Panc1 (cell line): ENCODE measurements around the gene HAT1.

Experiments
- CTCF ChIP-seq: fragments of 450-650 bp; IDR thresholded peaks from 2 replicates; pipeline ENCODE4 v1.5.1; 2017; ENCODE audit warnings: mild to moderate bottlenecking
- REST ChIP-seq, 2 experiments: IDR thresholded peaks; 2 replicates each; pipeline ENCODE4 v1.6.1; 2011 to 2012; ENCODE audit warnings: low read depth in 2 of 2, control low read depth in 1 of 2, low read length in 1 of 2, mild to moderate bottlenecking in 1 of 2, moderate library complexity in 1 of 2; ENCODE audit not compliant: insufficient read depth in 1 of 2
- TCF7L2 ChIP-seq: IDR thresholded peaks from 2 replicates; pipeline ENCODE4 v1.6.1; 2011; ENCODE audit warnings: mild to moderate bottlenecking, low read depth, low read length, inconsistent platforms

DNA sequence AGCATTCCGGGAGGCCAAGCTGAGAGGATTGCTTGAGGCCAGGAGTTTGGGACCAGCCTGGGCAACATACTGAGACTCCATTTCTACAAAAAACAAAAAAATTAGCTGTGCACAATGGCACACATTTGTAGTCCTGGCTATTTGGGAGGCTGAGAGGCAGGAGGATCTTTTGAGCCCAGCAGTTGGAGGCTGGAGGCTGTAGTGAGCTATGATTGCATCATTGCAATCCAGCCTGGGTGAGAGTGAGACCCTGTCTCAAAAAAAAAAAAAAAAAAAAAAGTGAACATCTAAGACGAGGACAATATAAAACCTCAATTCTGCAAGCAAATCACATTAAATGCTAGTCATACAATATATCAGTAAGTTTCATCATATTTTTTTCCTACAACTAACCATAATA, 2.8 kb upstream of the HAT1 start:
- TF ChIP-seq CTCF (no peak), REST (IDR thresholded peaks at IDR 0.05; ENCODE audit: insufficient read depth in 1 of 2, low read depth in 2 of 2, low read length in 1 of 2) (no peak), TCF7L2 (no peak)
